GM21528 (cell line): ENCODE data around the gene LYRM2.

Experiments used
- ATAC-seq: cut with Tn5 transposase; IDR thresholded peaks from one replicate; pipeline ENCODE4 v1.9.1; 2021; ENCODE audit warnings: mild to moderate bottlenecking, moderate library complexity; ENCODE audit not compliant: unreplicated experiment, low FRiP score

The LYRM2 gene

DNA sequence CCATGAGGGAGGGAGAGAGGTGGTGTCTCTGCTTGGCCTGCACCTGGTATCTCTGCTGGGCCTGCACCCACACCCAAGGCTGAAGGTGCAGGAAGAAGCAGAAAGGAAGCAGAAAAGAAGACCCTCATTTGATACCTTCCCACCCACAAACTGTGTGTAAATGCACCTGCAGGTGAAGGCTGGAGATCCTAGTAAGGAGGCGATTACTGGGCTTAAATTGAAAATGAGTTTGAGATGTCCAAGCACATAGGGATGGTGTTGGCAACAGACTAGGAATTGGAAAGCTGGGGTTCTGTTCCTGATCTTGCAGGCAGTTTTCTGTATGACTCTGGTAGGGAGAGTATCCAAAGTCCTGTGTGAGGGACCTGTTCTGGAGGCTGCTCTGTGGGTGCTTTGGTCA is 74.7 kb downstream of the LYRM2 start:
- no peak for ATAC-seq

DNA sequence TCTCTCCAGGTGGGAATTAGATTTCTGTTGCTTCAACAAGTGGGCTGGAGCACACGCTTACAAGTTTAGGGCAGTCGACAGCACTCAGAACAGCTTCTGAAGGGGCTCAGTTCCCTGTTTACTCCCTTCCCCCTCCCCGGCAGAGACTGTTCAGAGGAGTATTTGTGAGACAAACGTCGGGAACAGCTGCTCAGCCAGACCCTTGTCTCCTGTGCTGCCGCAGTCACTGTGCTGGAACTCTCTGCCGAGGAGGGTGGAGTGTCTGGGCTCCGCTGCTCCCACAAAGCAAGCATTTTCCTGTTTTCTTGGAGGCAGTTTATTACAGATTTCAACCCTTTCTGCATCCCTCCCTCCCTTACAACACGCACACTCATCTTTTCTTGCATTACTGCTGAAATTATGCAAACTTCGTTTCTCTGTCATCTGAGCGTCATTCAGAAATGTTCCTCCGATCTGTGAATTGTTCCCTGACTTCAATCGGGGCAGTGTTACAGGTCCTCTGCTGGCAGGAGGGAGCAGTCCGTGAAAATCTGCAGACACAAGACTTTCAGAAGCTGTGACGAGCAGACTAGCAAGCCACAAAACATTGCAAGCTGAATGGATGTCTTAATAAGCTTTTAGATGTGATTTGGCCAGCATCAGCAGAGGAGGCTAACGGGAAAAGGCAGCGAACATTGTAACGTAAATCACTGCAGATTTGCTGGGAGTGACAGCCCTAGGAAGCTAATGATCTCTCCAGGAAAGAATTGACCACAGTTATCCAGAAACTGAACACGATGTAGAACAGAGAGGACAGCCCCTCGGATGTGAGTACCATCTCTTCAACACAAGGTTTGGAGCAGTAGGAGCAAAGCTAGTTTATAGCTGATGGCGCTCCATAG is 76.2 kb downstream of the LYRM2 start:
- no peak for ATAC-seq

DNA sequence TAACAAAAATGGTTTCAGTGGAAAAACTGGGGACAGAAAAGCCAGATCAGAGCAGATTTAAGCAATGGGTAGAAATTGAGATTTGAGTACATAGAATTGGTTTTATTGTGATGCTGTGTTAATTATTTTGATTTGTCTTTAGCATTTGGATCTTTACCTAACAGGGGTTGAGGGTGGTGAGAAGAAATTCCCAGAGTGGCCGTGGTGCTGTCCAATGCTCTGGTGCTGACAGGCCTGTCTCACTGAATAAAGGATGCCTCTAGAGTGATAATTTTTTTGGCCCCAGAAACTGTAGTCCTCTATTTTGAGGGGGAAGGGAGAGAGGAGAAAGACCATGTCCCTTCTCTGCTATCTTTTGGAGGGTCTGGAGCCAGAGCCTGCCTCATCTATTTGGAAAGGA is 79.1 kb downstream of the LYRM2 start:
- ATAC-seq: no peak

DNA sequence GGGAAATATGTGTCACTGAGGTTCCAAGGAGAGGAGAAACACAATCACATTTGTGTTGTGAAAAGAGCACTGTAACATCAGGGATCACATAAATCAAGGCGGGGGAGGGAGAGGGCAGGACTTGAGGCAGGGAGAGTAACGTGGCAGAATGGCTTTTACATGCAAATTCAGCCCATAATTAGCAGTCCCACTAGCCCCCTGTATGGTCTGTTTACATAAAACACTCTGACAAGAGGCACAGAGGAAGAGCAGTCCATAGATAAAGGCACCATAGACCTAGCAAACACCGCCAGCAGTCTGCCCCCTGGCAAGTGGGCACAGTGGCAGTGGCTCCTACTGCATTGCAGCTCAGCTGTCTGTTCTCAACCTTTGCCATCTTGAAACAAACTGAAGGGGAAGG is 82.7 kb downstream of the LYRM2 start:
- no peak for ATAC-seq

DNA sequence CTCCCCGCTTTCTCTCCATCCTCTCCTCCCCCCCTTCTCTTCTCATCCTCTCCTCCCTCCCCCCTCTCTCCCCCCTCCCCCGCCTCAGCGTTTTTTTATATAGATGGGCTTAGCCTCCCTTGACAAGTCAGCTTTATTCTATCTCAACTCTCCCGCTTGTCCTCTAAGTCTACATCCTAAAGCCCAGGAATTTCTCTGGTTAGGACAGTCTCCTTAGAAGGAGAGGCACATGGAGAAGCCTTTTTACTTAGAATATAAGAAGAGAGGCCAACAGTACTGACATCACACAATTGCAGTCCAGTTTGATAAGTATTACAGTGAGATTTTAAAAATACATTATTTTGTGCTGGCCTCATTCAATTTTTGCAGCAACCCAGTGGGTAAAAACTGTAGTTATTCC is 83.5 kb downstream of the LYRM2 start:
- no peak for ATAC-seq

DNA sequence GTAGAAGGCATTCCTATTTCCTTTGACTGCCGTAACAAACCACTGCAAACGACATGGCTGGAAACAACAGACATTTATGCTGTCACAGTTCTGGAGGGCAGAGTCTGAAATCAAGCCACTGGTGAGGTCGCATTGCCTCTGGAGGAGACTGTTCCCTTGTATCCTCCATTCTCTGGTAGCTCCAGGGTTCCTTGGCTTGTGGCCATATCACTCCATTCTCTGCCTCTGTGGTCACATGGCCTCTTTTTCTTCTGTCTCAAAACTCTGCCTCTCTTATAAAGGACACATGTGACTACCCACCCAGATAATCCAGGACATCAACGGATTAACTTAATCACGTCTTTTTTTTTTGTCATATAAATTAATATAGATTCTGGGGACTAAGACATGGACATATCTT is 84.4 kb downstream of the LYRM2 start:
- ATAC-seq: no peak

DNA sequence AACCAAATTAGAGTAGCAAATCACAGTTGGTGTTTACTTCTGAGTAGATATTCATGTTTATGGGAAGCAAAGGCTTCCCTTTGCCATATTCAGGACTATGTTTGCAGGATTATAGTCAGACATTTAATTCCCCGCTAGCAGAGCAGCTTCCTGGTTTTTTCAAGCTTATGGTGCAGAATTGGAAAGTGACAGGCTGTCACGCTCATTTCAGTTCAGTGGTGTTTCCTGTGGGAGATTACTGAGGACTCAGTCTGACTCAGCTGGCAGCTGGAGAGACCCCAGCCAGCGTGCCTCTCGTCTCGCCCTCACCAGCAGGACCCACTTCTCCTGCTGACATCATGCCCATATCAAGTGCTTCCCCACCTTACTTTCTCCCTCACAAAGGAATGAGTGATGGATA is 85.1 kb downstream of the LYRM2 start:
- no peak for ATAC-seq

DNA sequence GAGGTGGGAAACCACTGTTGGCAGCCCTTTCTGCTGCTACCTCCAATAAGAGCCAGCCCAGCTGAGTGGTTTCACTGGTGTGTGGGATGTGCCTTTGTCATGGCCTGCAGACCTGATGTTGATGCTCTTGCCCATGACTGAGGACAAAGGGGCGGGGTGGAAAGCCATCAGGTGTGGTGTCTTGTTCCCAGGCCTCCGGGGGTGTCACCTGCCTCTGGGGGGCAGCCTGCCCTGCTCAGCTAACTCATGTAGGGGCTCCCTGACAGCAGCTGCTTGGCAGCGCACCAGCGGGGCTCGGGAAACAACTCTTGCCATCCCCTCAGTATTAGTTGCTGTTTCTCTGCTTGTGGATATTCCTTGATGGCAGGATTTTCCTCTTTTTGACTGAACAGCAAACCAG is 91.3 kb downstream of the LYRM2 start:
- no peak for ATAC-seq

DNA sequence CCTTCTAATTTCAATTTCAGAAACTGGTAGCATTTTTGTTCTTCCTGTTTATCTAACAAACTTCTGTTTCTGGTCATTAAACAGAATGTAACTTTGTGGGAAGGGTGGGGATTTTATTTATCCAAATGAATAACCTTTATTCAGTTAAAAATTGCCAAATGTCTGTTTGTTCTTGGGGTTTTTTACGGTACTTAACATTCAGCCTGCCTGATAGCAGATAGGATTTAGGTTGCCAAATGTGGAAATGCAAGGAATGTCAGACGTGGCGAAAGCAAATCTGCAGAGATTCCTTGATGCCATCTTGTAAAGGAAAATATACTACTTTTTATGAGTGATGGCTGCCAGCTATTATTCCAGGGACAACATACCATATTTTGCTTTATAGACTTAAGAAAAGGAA is 95.7 kb downstream of the LYRM2 start:
- no peak for ATAC-seq

DNA sequence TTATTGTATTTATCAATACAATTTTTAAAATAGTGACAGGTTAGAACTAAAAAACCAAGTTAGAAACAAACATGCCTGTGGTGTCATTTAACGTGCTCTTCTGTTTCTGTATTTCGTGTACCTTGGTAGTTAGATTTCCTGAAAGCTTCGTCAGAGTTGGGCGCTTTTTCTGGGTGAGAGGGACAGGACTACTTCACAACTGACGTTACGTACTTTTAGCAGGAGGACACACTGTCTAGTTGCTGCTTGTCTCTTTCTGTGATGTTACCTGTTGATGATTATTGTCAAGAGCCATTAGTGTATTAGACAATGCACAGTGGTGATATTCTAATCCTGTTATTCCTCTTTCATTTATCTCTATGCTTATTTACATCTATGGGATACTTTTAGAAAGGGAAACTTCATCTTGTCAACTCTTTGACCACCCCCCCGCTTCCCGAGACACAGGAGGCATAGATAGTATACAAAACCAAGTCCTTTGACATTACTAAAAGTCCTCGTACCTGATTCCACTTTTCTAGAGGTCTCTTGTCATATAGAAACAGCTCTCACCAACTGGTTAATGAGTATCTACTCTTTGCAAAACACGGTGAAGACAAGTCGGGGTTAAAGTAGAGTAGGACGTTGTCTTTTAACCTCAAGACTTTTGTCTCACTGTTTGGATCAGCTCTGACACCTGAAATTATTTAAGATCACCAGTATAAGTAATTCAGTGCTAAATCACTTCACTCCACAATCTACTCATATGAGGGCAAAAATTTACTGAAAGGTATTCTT is 96.3 kb downstream of the LYRM2 start:
- no peak for ATAC-seq

DNA sequence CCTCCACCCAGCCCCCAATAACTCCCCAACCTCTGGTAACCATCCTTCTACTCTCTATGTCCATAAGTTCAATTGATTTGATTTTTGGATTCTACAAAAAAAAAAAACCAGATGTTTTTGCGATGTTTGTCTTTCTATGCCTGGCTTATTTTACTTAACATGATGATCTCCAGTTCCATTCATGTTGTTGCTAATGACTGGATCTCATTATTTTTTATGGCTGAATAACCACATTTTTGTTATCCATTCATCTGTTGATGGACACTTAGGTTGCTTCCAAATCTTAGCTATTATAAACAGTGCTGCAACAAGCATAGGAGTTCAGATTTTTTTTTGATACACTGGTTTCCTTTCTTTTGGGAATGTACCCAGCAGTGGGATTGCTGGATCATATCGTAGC is 98.8 kb downstream of the LYRM2 start:
- no peak for ATAC-seq

DNA sequence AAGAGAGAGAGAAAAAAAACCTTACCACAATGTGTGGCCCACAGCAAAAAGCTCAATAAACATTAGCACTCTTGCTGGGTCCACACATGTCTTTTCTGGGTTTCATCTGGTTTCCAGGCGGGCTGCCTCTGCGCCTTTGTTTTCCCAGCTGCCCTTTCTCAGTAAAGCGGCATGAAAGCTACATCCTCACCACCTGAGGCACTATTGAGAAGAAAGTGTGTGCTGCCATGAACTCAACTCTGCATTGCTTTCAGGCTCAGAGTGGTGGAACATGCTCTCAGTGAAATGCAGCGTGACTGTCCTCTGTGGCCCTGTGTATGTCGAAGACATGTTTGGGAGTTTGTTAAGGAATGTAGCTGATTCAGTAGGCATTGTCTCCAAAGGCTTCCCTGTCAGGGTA is 102.3 kb downstream of the LYRM2 start:
- ATAC-seq: no peak

DNA sequence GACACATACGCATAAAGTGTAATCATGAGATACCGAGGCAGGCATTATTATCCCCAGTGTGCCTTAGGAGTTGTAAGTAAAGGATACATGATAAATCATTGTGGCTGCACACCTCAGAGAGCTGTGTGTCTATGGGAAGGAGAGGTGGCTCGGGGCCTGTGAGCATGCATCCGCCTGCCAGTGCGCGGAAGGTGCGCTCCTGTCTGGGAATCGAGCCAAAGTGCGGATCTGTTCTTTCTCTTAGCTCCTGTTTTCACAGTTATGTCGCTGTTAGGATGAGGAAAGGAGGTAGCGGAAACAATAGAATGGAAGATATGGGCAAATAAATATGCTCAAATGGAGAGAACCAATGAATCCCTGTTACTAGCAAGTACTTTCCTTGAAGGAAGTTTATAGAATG is 107.6 kb downstream of the LYRM2 start:
- no peak for ATAC-seq

DNA sequence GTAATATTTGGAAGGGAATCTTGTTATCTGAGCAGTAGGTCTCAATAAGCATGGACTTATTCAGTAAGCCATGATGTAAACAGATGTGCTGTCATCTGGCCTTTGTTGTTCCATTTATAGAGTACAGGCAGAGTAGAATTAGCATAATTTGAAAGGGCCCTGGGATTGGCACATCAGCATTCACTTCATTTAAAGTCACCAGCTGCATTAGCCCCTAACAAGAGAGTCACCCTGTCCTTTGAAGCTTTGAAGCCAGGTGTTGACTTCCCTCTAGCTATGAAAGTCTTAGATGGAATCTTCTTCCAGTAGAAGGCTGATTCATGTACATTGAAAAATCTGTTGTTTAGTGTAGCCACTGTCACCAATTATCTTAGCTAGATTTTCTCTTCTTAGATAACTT is 109.7 kb downstream of the LYRM2 start:
- no peak for ATAC-seq

DNA sequence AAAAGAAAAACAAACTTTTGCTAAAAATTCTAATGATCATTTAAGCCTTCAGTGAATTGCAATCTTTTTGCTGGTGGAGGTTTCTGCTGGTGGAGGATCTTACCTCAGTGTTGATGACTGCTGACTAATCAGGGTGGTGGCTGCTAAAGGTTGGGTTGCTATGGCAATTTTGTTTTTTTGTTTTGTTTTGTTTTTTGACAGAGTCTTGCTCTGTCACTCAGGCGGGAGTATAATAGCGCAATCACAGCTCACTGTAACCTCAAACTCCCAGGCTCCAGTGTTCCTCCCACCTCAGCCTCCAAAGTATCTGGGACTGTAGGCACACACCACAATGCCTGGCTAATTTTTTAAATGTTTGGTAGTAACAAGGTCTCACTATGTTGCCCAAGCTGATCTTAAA is 110.9 kb downstream of the LYRM2 start:
- ATAC-seq: no peak

DNA sequence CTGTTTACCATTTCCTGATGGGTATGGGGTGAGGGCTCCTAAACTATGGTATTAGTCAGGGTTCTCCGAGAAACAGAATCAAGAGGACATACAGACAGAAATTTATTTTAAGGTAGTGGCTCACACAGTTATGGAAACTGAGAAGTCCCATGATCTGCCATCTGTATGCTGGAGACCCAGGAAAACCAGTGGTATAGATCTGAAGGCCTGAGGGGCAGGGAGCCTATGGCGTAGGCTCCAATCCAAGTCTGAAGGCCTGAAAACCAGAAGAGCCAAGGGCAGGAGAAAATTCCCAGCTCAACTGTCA is 112.0 kb downstream of the LYRM2 start:
- ATAC-seq: no peak

DNA sequence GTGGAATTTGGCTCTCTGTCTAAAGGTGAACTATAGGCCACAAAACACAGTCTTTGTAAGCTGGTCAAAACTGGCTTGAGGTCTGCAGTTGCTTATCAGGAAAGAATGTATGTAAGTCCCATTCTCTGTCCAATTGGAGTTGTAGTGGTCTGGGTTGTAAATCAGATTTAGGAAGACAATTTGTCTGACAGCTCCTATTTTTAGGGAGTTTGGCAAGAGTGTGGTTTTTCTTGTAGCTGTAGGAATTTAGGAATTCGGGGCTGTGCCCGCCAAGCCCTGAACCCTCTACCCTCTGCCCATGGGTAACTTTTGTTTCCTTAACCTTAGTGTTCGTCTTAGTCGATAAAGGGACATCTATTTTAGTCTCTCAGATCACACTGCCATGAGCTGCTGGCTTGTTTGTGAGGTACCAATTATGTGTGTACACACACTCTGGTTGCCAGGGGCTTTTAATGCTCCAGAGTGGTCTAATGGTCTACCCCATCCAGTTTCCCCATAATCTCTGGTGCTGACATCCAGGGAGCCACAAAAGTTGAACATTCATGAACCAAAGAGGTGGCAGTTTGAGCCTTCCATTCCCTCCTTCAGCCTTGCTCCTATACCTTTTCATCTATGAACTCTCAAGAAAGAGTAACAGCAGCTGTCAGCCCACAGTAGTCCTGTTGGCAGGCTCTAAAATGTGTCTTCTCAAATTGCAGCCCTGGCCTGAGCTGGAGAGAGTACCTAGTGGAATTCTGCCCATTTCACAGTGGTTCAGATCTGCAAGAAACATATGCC is 112.6 kb downstream of the LYRM2 start:
- ATAC-seq: no peak

DNA sequence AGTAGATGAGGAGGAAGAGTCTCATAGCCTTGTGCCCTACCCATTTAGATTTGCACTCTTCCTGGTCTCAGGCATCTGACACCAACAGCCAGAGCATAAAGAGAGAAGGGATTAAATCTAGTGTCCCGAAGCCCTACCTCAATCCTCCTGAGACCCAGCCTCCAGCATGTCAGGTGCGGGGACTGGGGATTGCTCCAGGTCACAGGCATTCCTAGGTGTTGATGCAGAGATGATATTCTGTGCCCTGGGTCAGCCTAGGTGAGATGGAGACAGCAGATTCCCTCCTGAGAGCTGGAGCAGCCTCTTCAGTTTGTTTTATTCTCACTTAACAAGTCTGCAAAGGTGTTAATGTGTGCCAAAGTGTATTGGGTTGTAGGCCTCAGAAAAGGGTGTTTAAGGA is 115.8 kb downstream of the LYRM2 start:
- ATAC-seq: no peak

DNA sequence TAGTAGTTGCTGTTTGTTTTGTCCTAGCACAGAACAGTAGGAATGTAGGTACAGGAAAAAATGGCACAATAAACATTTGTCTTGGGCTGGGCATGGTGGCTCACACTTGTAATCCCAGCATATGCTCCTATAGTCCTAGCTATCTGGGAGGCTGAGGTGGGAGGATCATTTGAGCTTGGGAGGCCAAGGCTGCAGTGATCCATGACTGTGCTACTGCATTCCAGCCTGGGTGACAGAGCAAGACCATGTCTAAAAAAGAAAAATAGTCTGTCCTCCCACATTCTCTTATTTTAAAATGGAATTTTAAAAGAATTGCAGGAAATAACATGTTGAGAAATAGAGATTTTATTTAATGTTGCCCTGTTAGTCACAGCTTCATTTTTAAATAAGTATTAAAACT is 117.8 kb downstream of the LYRM2 start:
- no peak for ATAC-seq

DNA sequence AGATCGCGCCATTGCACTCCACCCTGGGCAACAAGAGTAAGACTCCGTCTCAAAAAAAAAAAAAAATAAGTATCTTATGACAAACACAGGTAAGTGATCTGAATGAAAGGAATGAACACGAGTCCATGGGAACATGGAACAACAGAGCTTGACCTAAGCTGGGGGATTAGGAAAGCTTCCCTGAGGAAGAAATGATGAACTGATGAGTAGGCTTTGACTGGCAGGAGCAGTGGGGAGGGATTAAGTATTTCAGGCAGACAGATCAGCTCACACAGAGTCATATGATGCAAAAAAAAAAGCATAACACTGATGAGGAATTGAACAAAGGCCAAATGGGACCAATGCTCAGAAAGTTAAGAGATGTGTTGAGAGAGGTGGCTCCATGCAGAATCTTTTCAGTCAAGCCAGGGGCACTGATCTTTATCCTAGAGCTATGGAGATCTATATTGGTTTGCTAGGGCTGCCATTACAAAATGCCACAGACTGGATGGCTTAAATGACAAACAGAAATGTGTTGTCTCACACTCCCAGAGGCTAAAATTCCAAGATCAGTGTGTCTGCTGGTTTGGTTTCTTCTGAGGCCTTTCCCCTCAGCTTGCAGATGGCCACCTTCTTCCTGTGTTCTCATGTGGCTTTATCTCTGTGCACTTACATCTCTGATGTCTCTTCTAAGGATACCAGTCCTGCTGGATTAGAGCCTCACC is 120.0 kb downstream of the LYRM2 start:
- ATAC-seq: no peak
